A549 (cell line): ENCODE measurements around the gene SLCO3A1.

Experiments
- CEBPB ChIP-seq, 2 experiments: fragments of >200 bp in 1 of 2; sonication (Bioruptor Twin) in 1 of 2; formaldehyde crosslinking in 1 of 2; IDR thresholded peaks; 2 replicates each; pipeline ENCODE4 v1.6.1; 2012 to 2016
- RAD21 ChIP-seq, 2 experiments: fragments of >200 bp in 1 of 2; sonication (Bioruptor Twin) in 1 of 2; formaldehyde crosslinking in 1 of 2; IDR thresholded peaks in 1 of 2; conservative IDR thresholded peaks in 1 of 2; 2 replicates in 1 of 2; 3 replicates in 1 of 2; pipeline ENCODE4 v1.6.1; 2012 to 2018; ENCODE audit warnings: inconsistent platforms in 1 of 2
- RCOR1 ChIP-seq: fragments of 150-350 bp; IDR thresholded peaks from 2 replicates; pipeline ENCODE4 v1.6.1; 2014; ENCODE audit warnings: antibody characterized with exemption, low read length, low read depth
- RFX5 ChIP-seq: fragments of 450-650 bp; IDR thresholded peaks from 2 replicates; pipeline ENCODE4 v1.7.1; 2014; ENCODE audit warnings: antibody characterized with exemption, mild to moderate bottlenecking, moderate library complexity
- TF ChIP-seq, protein P1 (sequence below): fragments of >200 bp; sonication (Bioruptor Twin); formaldehyde crosslinking; IDR thresholded peaks from 3 replicates; pipeline ENCODE4 v1.5.1; 2016

- TF ChIP-seq RAD21 (conservative IDR thresholded peaks at IDR 0.05 in 1 of 2, IDR thresholded peaks at IDR 0.05 in 1 of 2), result no peak
- TF ChIP-seq RCOR1, result no peak
- TF ChIP-seq, protein P1, sequence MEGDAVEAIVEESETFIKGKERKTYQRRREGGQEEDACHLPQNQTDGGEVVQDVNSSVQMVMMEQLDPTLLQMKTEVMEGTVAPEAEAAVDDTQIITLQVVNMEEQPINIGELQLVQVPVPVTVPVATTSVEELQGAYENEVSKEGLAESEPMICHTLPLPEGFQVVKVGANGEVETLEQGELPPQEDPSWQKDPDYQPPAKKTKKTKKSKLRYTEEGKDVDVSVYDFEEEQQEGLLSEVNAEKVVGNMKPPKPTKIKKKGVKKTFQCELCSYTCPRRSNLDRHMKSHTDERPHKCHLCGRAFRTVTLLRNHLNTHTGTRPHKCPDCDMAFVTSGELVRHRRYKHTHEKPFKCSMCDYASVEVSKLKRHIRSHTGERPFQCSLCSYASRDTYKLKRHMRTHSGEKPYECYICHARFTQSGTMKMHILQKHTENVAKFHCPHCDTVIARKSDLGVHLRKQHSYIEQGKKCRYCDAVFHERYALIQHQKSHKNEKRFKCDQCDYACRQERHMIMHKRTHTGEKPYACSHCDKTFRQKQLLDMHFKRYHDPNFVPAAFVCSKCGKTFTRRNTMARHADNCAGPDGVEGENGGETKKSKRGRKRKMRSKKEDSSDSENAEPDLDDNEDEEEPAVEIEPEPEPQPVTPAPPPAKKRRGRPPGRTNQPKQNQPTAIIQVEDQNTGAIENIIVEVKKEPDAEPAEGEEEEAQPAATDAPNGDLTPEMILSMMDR, result no peak
- no peak for TF ChIP-seq RFX5
- TF ChIP-seq CEBPB (IDR thresholded peaks at IDR 0.05), result no peak
Measured at GRCh38 chr15:91824256-91824655, 29.3 kb upstream of the SLCO3A1 start.
